CD14-positive monocyte (primary cell): Measurements from ENCODE around the gene GCNT1. TPM values are rescaled to one million over a fixed set of nuclear protein-coding genes. Genes with fewer than 3 reads are reported as not detected.
A peak's percentile ranks its signal among the peaks of the same experiment; 100 is the strongest.

ENCODE experiments used
- DNase-seq, 3 donors: peaks; one replicate each; pipeline ENCODE4 v3.0.0-alpha.2; 2011 to 2022
- H2AFZ ChIP-seq: 2 replicates; pipeline ENCODE4 v1.6.0; 2012; ENCODE audit warnings: mild to moderate bottlenecking, low read depth, low read length, inconsistent platforms; ENCODE audit not compliant: insufficient read depth, poor library complexity, severe bottlenecking
- H3K27ac ChIP-seq, 2 donors: 1 replicate in 1 of 2; 2 replicates in 1 of 2; pipeline ENCODE4 v1.5.1; 2012 to 2013; ENCODE audit warnings: low read length in 2 of 2, control low read depth in 1 of 2, inconsistent platforms in 1 of 2, low read depth in 1 of 2, mild to moderate bottlenecking in 1 of 2
- H3K27me3 ChIP-seq, 2 donors: one replicate each; pipeline versions ENCODE4 v1.6.0 to v1.6.1; 2011 to 2013; ENCODE audit warnings: low read length in 2 of 2; ENCODE audit not compliant: control insufficient read depth in 2 of 2, insufficient read depth in 2 of 2
- H3K36me3 ChIP-seq, 2 donors: replicated peaks in 1 of 2; 1 replicate in 1 of 2; 2 replicates in 1 of 2; pipeline versions ENCODE4 v1.5.1 to v1.6.1; 2012 to 2013; ENCODE audit warnings: low read length in 2 of 2, control low read depth in 1 of 2, inconsistent platforms in 1 of 2, mild to moderate bottlenecking in 1 of 2; ENCODE audit not compliant: insufficient read depth in 2 of 2, control insufficient read depth in 1 of 2
- H3K4me1 ChIP-seq, 2 donors: 1 replicate in 1 of 2; 2 replicates in 1 of 2; pipeline versions ENCODE4 v1.5.1 to v1.6.1; 2012 to 2013; ENCODE audit warnings: low read length in 2 of 2, control low read depth in 1 of 2, inconsistent platforms in 1 of 2, mild to moderate bottlenecking in 1 of 2, moderate library complexity in 1 of 2; ENCODE audit not compliant: insufficient read depth in 2 of 2, control insufficient read depth in 1 of 2
- H3K4me2 ChIP-seq: replicated peaks from 2 replicates; pipeline ENCODE3; 2012; ENCODE audit warnings: low read length, moderate library complexity, mild to moderate bottlenecking; ENCODE audit not compliant: poor library complexity, severe bottlenecking; ENCODE audit errors: extremely low read depth
- H3K4me3 ChIP-seq, 3 experiments: fragments of 200-600 bp in 1 of 3; sonication (generic) in 1 of 3; replicated peaks in 1 of 3; 1 replicate in 2 of 3; 2 replicates in 1 of 3; pipeline ENCODE4 v1.5.1; 2011 to 2013; ENCODE audit warnings: low read length in 3 of 3, mild to moderate bottlenecking in 3 of 3, control low read depth in 2 of 3, low read depth in 2 of 3, inconsistent platforms in 1 of 3, moderate library complexity in 1 of 3
- H3K79me2 ChIP-seq: 2 replicates; pipeline ENCODE4 v1.6.0; 2012; ENCODE audit warnings: mild to moderate bottlenecking, control low read depth, inconsistent platforms, low read length, moderate library complexity; ENCODE audit not compliant: insufficient read depth
- H3K9ac ChIP-seq: 2 replicates; pipeline ENCODE4 v1.6.0; 2017; ENCODE audit warnings: low read length, mild to moderate bottlenecking; ENCODE audit not compliant: insufficient read depth, poor library complexity, severe bottlenecking
- H3K9me3 ChIP-seq, 2 donors: replicated peaks in 1 of 2; 1 replicate in 1 of 2; 2 replicates in 1 of 2; pipeline versions ENCODE4 v1.5.1 to v1.6.1; 2012 to 2013; ENCODE audit warnings: low read length in 2 of 2, control low read depth in 1 of 2; ENCODE audit not compliant: control insufficient read depth in 1 of 2, insufficient read depth in 1 of 2
- H4K20me1 ChIP-seq: 2 replicates; pipeline ENCODE4 v1.6.0; 2012; ENCODE audit warnings: mild to moderate bottlenecking, low read length, control low read depth, moderate library complexity; ENCODE audit not compliant: insufficient read depth
- H3K27ac Mint-ChIP-seq, 7 donors: one replicate each; pipeline ENCODE4 v1.8.0; 2020; ENCODE audit warnings: mild to moderate bottlenecking in 7 of 7, mixed read lengths in 7 of 7, moderate library complexity in 6 of 7, inconsistent platforms in 2 of 7
- H3K27me3 Mint-ChIP-seq, 3 donors: one replicate each; pipeline ENCODE4 v1.8.0; 2021 to 2022; ENCODE audit warnings: low read depth in 3 of 3, mild to moderate bottlenecking in 3 of 3, mixed read lengths in 3 of 3, moderate library complexity in 3 of 3, inconsistent platforms in 1 of 3
- H3K36me3 Mint-ChIP-seq, 2 donors: one replicate each; pipeline ENCODE4 v1.8.0; 2020; ENCODE audit warnings: mixed read lengths in 2 of 2, inconsistent platforms in 1 of 2, mild to moderate bottlenecking in 1 of 2
- H3K4me1 Mint-ChIP-seq: one replicate; pipeline ENCODE4 v1.8.0; 2020; ENCODE audit warnings: mild to moderate bottlenecking, mixed read lengths
- H3K4me3 Mint-ChIP-seq, 2 donors: one replicate each; pipeline ENCODE4 v1.8.0; 2020; ENCODE audit warnings: mild to moderate bottlenecking in 2 of 2, mixed read lengths in 2 of 2, moderate library complexity in 1 of 2
- H3K9me3 Mint-ChIP-seq, 7 donors: one replicate each; pipeline ENCODE4 v1.8.0; 2020 to 2022; ENCODE audit warnings: mixed read lengths in 7 of 7, mild to moderate bottlenecking in 6 of 7, moderate library complexity in 6 of 7, inconsistent platforms in 2 of 7
- WGBS: methylation state at CpG from one replicate; pipeline ENCODE4 v1.1.5; 2013; ENCODE audit warnings: missing lambda C conversion rate; ENCODE audit not compliant: insufficient coverage; 5-methylcytosine and 5-hydroxymethylcytosine counted together
- intact Hi-C, 2 donors: fragments of 100-400 bp; cut with micrococcal nuclease; formaldehyde crosslinking; loops; one replicate each; pipeline versions ENCODE4 v1.15.0 to v1.15.1; 2023
- polyA plus RNA-seq, 3 donors: library from polyadenylated mRNA; depleted of rRNA in 1 of 3; unstranded in 2 of 3; stranded (reverse) in 1 of 3; fragments of 300-500 nt in 2 of 3; fragments of >200 nt in 1 of 3; fragmentation: Illumina TruSeq in 2 of 3; gene quantifications; 1 replicate in 2 of 3; 2 replicates in 1 of 3; pipeline ENCODE4 v1.2.3, GENCODE V29; 2012 to 2021
- TF ChIP-seq, protein P1 (sequence below): fragments of 200-600 bp; IDR thresholded peaks from one replicate; pipeline ENCODE4 v1.8.0; 2022; ENCODE audit warnings: antibody characterized with exemption, mild to moderate bottlenecking

GCNT1 gene
- polyA plus RNA-seq, 3 donors, result 8.4 to 15.4 (median 9.3) TPM

DNA sequence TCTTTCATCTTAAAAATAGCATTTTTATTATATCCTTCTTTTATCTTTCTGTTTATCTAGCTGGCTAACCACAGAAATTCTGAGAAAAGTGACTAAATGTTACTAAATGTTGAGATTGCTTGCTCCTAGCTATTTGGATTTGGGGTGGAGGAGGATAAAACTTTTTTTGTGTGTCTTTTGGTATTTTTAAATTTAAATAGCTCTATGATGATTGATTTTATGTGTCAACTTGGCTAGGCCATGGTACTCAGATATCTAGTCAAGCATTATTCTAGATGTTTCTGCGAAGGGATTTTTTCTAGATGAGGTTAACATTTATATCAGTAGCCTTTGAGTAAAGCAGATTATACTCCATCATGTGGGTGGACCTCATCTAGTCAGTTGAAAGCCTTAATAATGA, 75.0 kb downstream of the GCNT1 start:
- no CpG with 5 or more reads among the region's 1 CpG for WGBS

GRCh38 chr9:76537150-76537646, 78.2 kb downstream of the GCNT1 start:
- Histone ChIP-seq H3K9me3 (no peaks in the 10 kb centered on the region), H3K4me3 (no peak overlapping the region), H2AFZ (no peak overlapping the region), H3K27me3 (no peaks in the 10 kb centered on the region), H3K4me1 (peaks cover 3 to 8% of the 10 kb centered on the region in 2 donors), H3K9ac (no peak overlapping the region), H3K4me2 (no peak overlapping the region), H3K79me2 (no peaks in the 10 kb centered on the region), H3K27ac (no peak overlapping the region), H3K36me3 (no peaks in the 10 kb centered on the region), H4K20me1 (no peaks in the 10 kb centered on the region)
- peaks cover 11% of the 10 kb centered on the region for H3K4me1 Mint-ChIP-seq
- intact Hi-C loops, result no loop called here
- WGBS, result 100% methylated on average over 6 of the region's 9 CpGs
- TF ChIP-seq, protein P1, sequence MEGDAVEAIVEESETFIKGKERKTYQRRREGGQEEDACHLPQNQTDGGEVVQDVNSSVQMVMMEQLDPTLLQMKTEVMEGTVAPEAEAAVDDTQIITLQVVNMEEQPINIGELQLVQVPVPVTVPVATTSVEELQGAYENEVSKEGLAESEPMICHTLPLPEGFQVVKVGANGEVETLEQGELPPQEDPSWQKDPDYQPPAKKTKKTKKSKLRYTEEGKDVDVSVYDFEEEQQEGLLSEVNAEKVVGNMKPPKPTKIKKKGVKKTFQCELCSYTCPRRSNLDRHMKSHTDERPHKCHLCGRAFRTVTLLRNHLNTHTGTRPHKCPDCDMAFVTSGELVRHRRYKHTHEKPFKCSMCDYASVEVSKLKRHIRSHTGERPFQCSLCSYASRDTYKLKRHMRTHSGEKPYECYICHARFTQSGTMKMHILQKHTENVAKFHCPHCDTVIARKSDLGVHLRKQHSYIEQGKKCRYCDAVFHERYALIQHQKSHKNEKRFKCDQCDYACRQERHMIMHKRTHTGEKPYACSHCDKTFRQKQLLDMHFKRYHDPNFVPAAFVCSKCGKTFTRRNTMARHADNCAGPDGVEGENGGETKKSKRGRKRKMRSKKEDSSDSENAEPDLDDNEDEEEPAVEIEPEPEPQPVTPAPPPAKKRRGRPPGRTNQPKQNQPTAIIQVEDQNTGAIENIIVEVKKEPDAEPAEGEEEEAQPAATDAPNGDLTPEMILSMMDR, result no peak
- no peak overlapping the region for H3K4me3 Mint-ChIP-seq
- peaks cover 0 to 3% of the 10 kb centered on the region in 2 donors for H3K36me3 Mint-ChIP-seq
- peak overlapping the region in 1 of 7 donors; percentile 31 for H3K27ac Mint-ChIP-seq
- H3K9me3 Mint-ChIP-seq, result peaks cover 0 to under 1% (median 0%) of the 10 kb centered on the region in 7 donors
- no peaks in the 10 kb centered on the region for H3K27me3 Mint-ChIP-seq
- DNase-seq, result no peak

More for the DNA sequence above, 75.0 kb downstream of the GCNT1 start:
- no peaks in the 10 kb centered on the region for H3K27me3 Mint-ChIP-seq
- no peaks in the 10 kb centered on the region for H3K9me3 Mint-ChIP-seq
- no peak overlapping the region for H3K27ac ChIP-seq
- peaks cover 26% of the 10 kb centered on the region for H3K4me1 Mint-ChIP-seq
- H3K36me3 Mint-ChIP-seq, result peaks cover 0 to 3% of the 10 kb centered on the region in 2 donors
- H3K36me3 ChIP-seq, result no peaks in the 10 kb centered on the region
- H3K4me2 ChIP-seq, result no peak overlapping the region
- no peak overlapping the region for H3K27ac Mint-ChIP-seq
- intact Hi-C loops, result no loop called here
- no peaks in the 10 kb centered on the region for H3K27me3 ChIP-seq
- H3K4me1 ChIP-seq, result peaks cover 20 to 23% of the 10 kb centered on the region in 2 donors
- no peaks in the 10 kb centered on the region for H3K9me3 ChIP-seq
- H3K4me3 Mint-ChIP-seq, result no peak overlapping the region
- no peaks in the 10 kb centered on the region for H4K20me1 ChIP-seq
- TF ChIP-seq, protein P1, result no peak
- H3K4me3 ChIP-seq, result no peak overlapping the region
- DNase-seq, result no peak
- no peaks in the 10 kb centered on the region for H3K79me2 ChIP-seq
- H2AFZ ChIP-seq, result no peak overlapping the region
- H3K9ac ChIP-seq, result no peak overlapping the region
